ENCODE data around the gene CIDEA. TPM values are rescaled to one million over a fixed set of nuclear protein-coding genes. Genes with fewer than 3 reads are reported as not detected.
A peak's percentile ranks its signal among the peaks of the same experiment; 100 is the strongest.

CIDEA gene
- total RNA-seq, 1 donor from 2014 or later: not detected

GRCh38 chr18:12271376-12272235 lies 17.4 kb downstream of the CIDEA start:
- Mint-ChIP-seq H3K36me3 (ENCODE audit: unreplicated experiment) (no peaks in the 10 kb centered on the region), H3K27me3 (ENCODE audit: unreplicated experiment) (peaks cover 4% of the 10 kb centered on the region), H3K4me1 (ENCODE audit: unreplicated experiment) (peaks cover 1% of the 10 kb centered on the region), H3K27ac (ENCODE audit: unreplicated experiment) (peak overlapping the region; percentile 76), H3K4me3 (ENCODE audit: unreplicated experiment) (peak overlapping the region; percentile 81), H3K9me3 (ENCODE audit: unreplicated experiment) (no peaks in the 10 kb centered on the region)
- peak; percentile 79 for TF ChIP-seq CTCF (IDR thresholded peaks at IDR 0.05)
- peak; percentile 92 for DNase-seq (ENCODE audit: extremely low spot score, unreplicated experiment)

GRCh38 chr18:12274793-12275192 lies 20.6 kb downstream of the CIDEA start:
- no peak overlapping the region for H3K27ac Mint-ChIP-seq (ENCODE audit: unreplicated experiment)
- no peaks in the 10 kb centered on the region for H3K36me3 Mint-ChIP-seq (ENCODE audit: unreplicated experiment)
- no peak for TF ChIP-seq CTCF (IDR thresholded peaks at IDR 0.05)
- no peaks in the 10 kb centered on the region for H3K9me3 Mint-ChIP-seq (ENCODE audit: unreplicated experiment)
- H3K4me3 Mint-ChIP-seq (ENCODE audit: unreplicated experiment): no peak overlapping the region
- no peaks in the 10 kb centered on the region for H3K27me3 Mint-ChIP-seq (ENCODE audit: unreplicated experiment)
- no peak for DNase-seq (ENCODE audit: extremely low spot score, unreplicated experiment)
- peaks cover 25% of the 10 kb centered on the region for H3K4me1 Mint-ChIP-seq (ENCODE audit: unreplicated experiment)

- H3K27me3 Mint-ChIP-seq (ENCODE audit: unreplicated experiment): no peaks in the 10 kb centered on the region
- DNase-seq (ENCODE audit: extremely low spot score, unreplicated experiment): no peak
- H3K27ac Mint-ChIP-seq (ENCODE audit: unreplicated experiment): no peak overlapping the region
- no peak for TF ChIP-seq CTCF (IDR thresholded peaks at IDR 0.05)
- H3K4me3 Mint-ChIP-seq (ENCODE audit: unreplicated experiment): no peak overlapping the region
- no peaks in the 10 kb centered on the region for H3K36me3 Mint-ChIP-seq (ENCODE audit: unreplicated experiment)
- H3K9me3 Mint-ChIP-seq (ENCODE audit: unreplicated experiment): no peaks in the 10 kb centered on the region
- peaks cover 40% of the 10 kb centered on the region for H3K4me1 Mint-ChIP-seq (ENCODE audit: unreplicated experiment)
Measured at GRCh38 chr18:12276736-12277554, 22.8 kb downstream of the CIDEA start.

GRCh38 chr18:12278215-12278671 lies 24.1 kb downstream of the CIDEA start:
- Mint-ChIP-seq H3K27me3 (ENCODE audit: unreplicated experiment) (no peaks in the 10 kb centered on the region), H3K27ac (ENCODE audit: unreplicated experiment) (peak overlapping the region; percentile 99), H3K9me3 (ENCODE audit: unreplicated experiment) (no peaks in the 10 kb centered on the region), H3K4me3 (ENCODE audit: unreplicated experiment) (peak overlapping the region; percentile 72), H3K4me1 (ENCODE audit: unreplicated experiment) (peaks cover 53% of the 10 kb centered on the region), H3K36me3 (ENCODE audit: unreplicated experiment) (no peaks in the 10 kb centered on the region)
- peak; percentile 14 for TF ChIP-seq CTCF (IDR thresholded peaks at IDR 0.05)
- no peak for DNase-seq (ENCODE audit: extremely low spot score, unreplicated experiment)

Data from osteocyte (in vitro differentiated cells).